SU-DHL-6 (cell line): ENCODE results near the gene LRP1B.

Experiments
- EZH2phosphoT487 ChIP-seq: fragments of 200-600 bp; sonication (generic), shearing (Covaris generic); conservative IDR thresholded peaks from 2 replicates; pipeline ENCODE4 v1.6.1; 2018; ENCODE audit warnings: mild to moderate bottlenecking, antibody characterized with exemption, low read length, moderate library complexity, mixed read lengths
- TF ChIP-seq, protein P1 (sequence below): fragments of 200-600 bp; sonication (generic); IDR thresholded peaks from one replicate; pipeline ENCODE4 v1.5.1; 2017; ENCODE audit warnings: antibody characterized with exemption, mild to moderate bottlenecking, low read length, moderate library complexity; ENCODE audit not compliant: insufficient read depth, poor library complexity, severe bottlenecking

- TF ChIP-seq, protein P1, sequence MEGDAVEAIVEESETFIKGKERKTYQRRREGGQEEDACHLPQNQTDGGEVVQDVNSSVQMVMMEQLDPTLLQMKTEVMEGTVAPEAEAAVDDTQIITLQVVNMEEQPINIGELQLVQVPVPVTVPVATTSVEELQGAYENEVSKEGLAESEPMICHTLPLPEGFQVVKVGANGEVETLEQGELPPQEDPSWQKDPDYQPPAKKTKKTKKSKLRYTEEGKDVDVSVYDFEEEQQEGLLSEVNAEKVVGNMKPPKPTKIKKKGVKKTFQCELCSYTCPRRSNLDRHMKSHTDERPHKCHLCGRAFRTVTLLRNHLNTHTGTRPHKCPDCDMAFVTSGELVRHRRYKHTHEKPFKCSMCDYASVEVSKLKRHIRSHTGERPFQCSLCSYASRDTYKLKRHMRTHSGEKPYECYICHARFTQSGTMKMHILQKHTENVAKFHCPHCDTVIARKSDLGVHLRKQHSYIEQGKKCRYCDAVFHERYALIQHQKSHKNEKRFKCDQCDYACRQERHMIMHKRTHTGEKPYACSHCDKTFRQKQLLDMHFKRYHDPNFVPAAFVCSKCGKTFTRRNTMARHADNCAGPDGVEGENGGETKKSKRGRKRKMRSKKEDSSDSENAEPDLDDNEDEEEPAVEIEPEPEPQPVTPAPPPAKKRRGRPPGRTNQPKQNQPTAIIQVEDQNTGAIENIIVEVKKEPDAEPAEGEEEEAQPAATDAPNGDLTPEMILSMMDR: no peak
- TF ChIP-seq EZH2phosphoT487: no peak
These were observed 525.7 kb downstream of the LRP1B start for GRCh38 chr2:141605163-141605562.
